Activated CD8-positive, alpha-beta T cell treated with anti-CD3 and anti-CD28 coated beads for 36 hours (primary cell): ENCODE measurements around the gene RTN1. TPM values are rescaled to one million over a fixed set of nuclear protein-coding genes. Genes with fewer than 3 reads are reported as not detected.

Experiments used
- ATAC-seq: fragments of 200-7000 bp; cut with Tn5 transposase; one replicate; pipeline ENCODE4 v1.10.0; 2021; ENCODE audit warnings: mild to moderate bottlenecking, moderate library complexity
- CTCF ChIA-PET: fragments of 350-600 bp; sonication (Branson Sonifier 250); formaldehyde crosslinking; loops from one replicate; lab custom pipeline; 2021; ENCODE audit warnings: antibody characterized with exemption; lab: Charles Lee
- POLR2A ChIA-PET: fragments of 350-600 bp; sonication (Branson Sonifier 250); formaldehyde crosslinking; loops from one replicate; lab custom pipeline; 2021; ENCODE audit warnings: antibody characterized with exemption; lab: Charles Lee
- DNase-seq: peaks from one replicate; pipeline ENCODE4 v3.0.0-alpha.2; 2020
- H3K27ac Mint-ChIP-seq: one replicate; pipeline ENCODE4 v1.8.0; 2021; ENCODE audit warnings: mild to moderate bottlenecking, mixed read lengths
- H3K27me3 Mint-ChIP-seq: one replicate; pipeline ENCODE4 v1.8.0; 2021; ENCODE audit warnings: mixed read lengths
- H3K36me3 Mint-ChIP-seq: one replicate; pipeline ENCODE4 v1.8.0; 2021; ENCODE audit warnings: low read depth, mixed read lengths
- H3K4me1 Mint-ChIP-seq: one replicate; pipeline ENCODE4 v1.8.0; 2021; ENCODE audit warnings: low read depth, mixed read lengths
- H3K4me3 Mint-ChIP-seq: one replicate; pipeline ENCODE4 v1.8.0; 2021; ENCODE audit warnings: mild to moderate bottlenecking, moderate library complexity, mixed read lengths
- H3K9me3 Mint-ChIP-seq: one replicate; pipeline ENCODE4 v1.8.0; 2021; ENCODE audit warnings: mixed read lengths
- intact Hi-C: fragments of 100-400 bp; cut with micrococcal nuclease; formaldehyde crosslinking; loops from one replicate; pipeline ENCODE4 v1.10.0; 2022
- total RNA-seq, 2 experiments: library from RNA; stranded (reverse); gene quantifications; one replicate each; pipeline ENCODE4 v1.2.3, GENCODE V29; 2021
- TF ChIP-seq, protein P1 (sequence below): fragments of 200-600 bp; IDR thresholded peaks from one replicate; pipeline ENCODE4 v1.8.0; 2022; ENCODE audit warnings: antibody characterized with exemption, mild to moderate bottlenecking

RTN1 gene
- total RNA-seq, 2 experiments from 2014 or later = not detected

DNA sequence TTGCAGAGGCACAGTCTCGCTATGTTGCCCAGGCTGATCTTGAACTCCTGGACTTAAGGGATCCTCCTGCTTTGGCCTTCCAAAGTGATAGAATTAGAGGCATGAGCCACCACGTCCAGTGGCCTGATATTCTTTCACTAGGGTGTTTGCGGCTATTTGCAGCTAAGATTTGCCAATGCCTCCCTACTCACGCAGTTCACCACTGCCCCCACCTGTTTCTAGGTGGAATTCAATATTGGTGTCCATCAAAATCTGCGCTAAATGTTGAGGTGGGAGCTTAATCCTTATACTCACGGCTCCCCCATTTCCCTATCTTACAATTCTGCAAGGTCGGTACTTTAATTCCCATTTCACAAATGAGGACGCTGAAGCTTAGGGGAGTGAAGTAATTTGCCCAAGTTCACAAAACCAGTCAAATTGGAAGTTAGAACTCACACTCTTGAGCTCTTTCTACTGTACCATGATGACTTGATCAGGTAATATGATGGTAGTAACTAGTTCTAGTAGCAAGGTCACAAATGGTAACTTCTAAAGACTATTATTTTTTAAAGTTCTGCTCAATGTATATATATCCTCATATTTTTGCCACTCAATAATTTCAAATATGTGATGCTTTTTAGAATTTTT, 27.3 kb upstream of the RTN1 start:
- no peaks in the 10 kb centered on the region for H3K4me1 Mint-ChIP-seq
- CTCF ChIA-PET = interaction anchor here (0.7 to 2.3 kb wide), 11 partner anchors 10 to 391 kb away, joined by 3 to 11 read pairs (median 4); partner anchors contain the start of gene CCDC175
- H3K9me3 Mint-ChIP-seq = peaks cover 2% of the 10 kb centered on the region
- peaks cover 10% of the 10 kb centered on the region for H3K27me3 Mint-ChIP-seq
- H3K27ac Mint-ChIP-seq = no peak overlapping the region
- H3K4me3 Mint-ChIP-seq = no peak overlapping the region
- intact Hi-C loops = no loop called here
- TF ChIP-seq, protein P1, sequence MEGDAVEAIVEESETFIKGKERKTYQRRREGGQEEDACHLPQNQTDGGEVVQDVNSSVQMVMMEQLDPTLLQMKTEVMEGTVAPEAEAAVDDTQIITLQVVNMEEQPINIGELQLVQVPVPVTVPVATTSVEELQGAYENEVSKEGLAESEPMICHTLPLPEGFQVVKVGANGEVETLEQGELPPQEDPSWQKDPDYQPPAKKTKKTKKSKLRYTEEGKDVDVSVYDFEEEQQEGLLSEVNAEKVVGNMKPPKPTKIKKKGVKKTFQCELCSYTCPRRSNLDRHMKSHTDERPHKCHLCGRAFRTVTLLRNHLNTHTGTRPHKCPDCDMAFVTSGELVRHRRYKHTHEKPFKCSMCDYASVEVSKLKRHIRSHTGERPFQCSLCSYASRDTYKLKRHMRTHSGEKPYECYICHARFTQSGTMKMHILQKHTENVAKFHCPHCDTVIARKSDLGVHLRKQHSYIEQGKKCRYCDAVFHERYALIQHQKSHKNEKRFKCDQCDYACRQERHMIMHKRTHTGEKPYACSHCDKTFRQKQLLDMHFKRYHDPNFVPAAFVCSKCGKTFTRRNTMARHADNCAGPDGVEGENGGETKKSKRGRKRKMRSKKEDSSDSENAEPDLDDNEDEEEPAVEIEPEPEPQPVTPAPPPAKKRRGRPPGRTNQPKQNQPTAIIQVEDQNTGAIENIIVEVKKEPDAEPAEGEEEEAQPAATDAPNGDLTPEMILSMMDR = no peak
- DNase-seq = peak; percentile 26
- POLR2A ChIA-PET = interaction anchor here (1.2 kb wide), 1 partner anchor 67 kb away, joined by 3 read pairs; no protein-coding TSS in a partner anchor
- ATAC-seq = peak; percentile 39
- H3K36me3 Mint-ChIP-seq = no peaks in the 10 kb centered on the region

DNA sequence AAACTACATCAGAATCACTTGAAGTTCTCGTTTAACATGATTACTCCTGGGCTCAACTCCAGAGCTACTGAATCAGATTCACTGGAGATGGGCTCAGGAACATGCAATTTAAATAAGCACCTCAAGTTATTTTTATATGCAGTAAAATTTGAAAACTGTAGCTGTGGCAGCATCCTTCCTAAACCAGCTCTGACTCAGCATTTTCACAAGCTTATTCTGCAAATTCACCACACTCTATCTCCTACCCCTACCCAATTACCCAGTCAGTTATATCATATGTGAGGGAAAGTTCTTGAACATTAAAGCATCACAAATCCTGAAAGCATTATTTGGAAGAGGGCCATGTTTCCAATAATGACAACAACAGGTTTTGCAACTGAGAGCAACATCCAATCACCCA, 25.1 kb upstream of the RTN1 start:
- ChIA-PET POLR2A (no interaction called here), CTCF (interaction anchor here (0.8 kb wide), 1 partner anchor 264 kb away, joined by 3 read pairs; no protein-coding TSS in a partner anchor)
- Mint-ChIP-seq H3K9me3 (no peaks in the 10 kb centered on the region), H3K4me1 (no peaks in the 10 kb centered on the region), H3K27me3 (peaks cover 8% of the 10 kb centered on the region), H3K36me3 (no peaks in the 10 kb centered on the region), H3K27ac (no peak overlapping the region), H3K4me3 (no peak overlapping the region)
- intact Hi-C loops = no loop called here
- ATAC-seq = no peak
- no peak for DNase-seq
- TF ChIP-seq, protein P1 = no peak

- Mint-ChIP-seq H3K4me3 (no peak overlapping the region), H3K27me3 (peaks cover 6% of the 10 kb centered on the region), H3K27ac (no peak overlapping the region), H3K4me1 (no peaks in the 10 kb centered on the region), H3K9me3 (no peaks in the 10 kb centered on the region), H3K36me3 (no peaks in the 10 kb centered on the region)
- DNase-seq (no peak), ATAC-seq (no peak)
- intact Hi-C loops = no loop called here
- TF ChIP-seq, protein P1 = no peak
- CTCF ChIA-PET = no interaction called here
- POLR2A ChIA-PET = no interaction called here
Measured at GRCh38 chr14:59890676-59891075, 20.1 kb upstream of the RTN1 start.

- Mint-ChIP-seq H3K36me3 (no peaks in the 10 kb centered on the region), H3K27ac (no peak overlapping the region), H3K9me3 (no peaks in the 10 kb centered on the region), H3K4me1 (no peaks in the 10 kb centered on the region), H3K4me3 (no peak overlapping the region), H3K27me3 (peaks cover 14% of the 10 kb centered on the region)
- ChIA-PET CTCF (interaction anchor here (1.2 to 1.4 kb wide), 2 partner anchors 10 to 302 kb away, joined by 4 read pairs; no protein-coding TSS in a partner anchor), POLR2A (no interaction called here)
- DNase-seq = no peak
- no peak for ATAC-seq
- TF ChIP-seq, protein P1 = peak; percentile 45
- intact Hi-C loops = no loop called here
Measured at GRCh38 chr14:59882957-59883356, 12.4 kb upstream of the RTN1 start.

DNA sequence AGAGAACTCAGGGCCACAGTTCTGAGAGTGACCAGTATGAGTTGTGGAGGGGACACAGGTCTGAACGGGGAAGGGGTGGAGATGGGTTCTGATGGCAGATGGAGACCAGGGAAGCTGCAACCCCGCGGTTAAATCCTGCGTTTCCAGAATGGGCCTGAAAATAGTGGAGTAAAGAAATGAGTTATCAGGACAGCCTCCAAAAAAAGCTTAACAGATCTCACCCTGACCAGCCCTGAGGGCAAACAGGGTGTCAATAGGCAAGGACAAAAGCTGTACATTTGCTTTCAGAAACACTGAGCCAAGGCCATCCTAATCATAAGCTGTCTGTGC, 555 bp upstream of the RTN1 start:
- peaks cover 40% of the 10 kb centered on the region for H3K27me3 Mint-ChIP-seq
- DNase-seq (no peak), ATAC-seq (no peak)
- intact Hi-C loops = no loop called here
- ChIA-PET POLR2A (no interaction called here), CTCF (interaction anchor here (0.9 to 1.1 kb wide), 2 partner anchors 17 to 94 kb away, joined by 3 read pairs; no protein-coding TSS in a partner anchor)
- TF ChIP-seq, protein P1 = no peak
- no peaks in the 10 kb centered on the region for H3K9me3 Mint-ChIP-seq
- H3K36me3 Mint-ChIP-seq = no peaks in the 10 kb centered on the region
- H3K27ac Mint-ChIP-seq = no peak overlapping the region
- H3K4me3 Mint-ChIP-seq = peak overlapping the region; percentile 72
- H3K4me1 Mint-ChIP-seq = peaks cover 4% of the 10 kb centered on the region
